HCT116 (cell line): ENCODE measurements around the gene FAM76B. TPM values are rescaled to one million over a fixed set of nuclear protein-coding genes. Genes with fewer than 3 reads are reported as not detected.

Experiments
- ATAC-seq: fragments of 200-7000 bp; cut with Tn5 transposase; 2 replicates; pipeline ENCODE4 v1.9.1; 2020; ENCODE audit warnings: mild to moderate bottlenecking, moderate library complexity
- BruUV-seq: library from RNA; stranded (reverse); fragments of 400-500 nt; replicated peaks from 2 replicates; lab custom pipeline; 2021; lab: Mats Ljungman, UMichigan
- CTCF ChIA-PET: fragments of 300-600 bp; sonication (Branson Sonifier 250); formaldehyde crosslinking; loops from one replicate; lab custom pipeline; 2021; ENCODE audit warnings: antibody characterized with exemption; lab: Charles Lee
- POLR2A ChIA-PET: fragments of 300-600, 350-600 bp; sonication (Branson Sonifier 250); formaldehyde crosslinking; loops from one replicate; lab custom pipeline; 2021; ENCODE audit warnings: antibody characterized with exemption; lab: Charles Lee
- RAD21 ChIA-PET, 2 experiments: fragments of 300-600 bp; sonication (Branson Sonifier 250); formaldehyde crosslinking; loops; one replicate each; lab custom pipeline; 2023; ENCODE audit warnings: low total read pairs in 2 of 2; ENCODE audit not compliant: uncharacterized antibody in 2 of 2, unreplicated experiment in 2 of 2, low non-redundant PET in 1 of 2; lab: Charles Lee
- DNase-seq: peaks from one replicate; pipeline ENCODE4 v3.0.0-alpha.2; 2010; ENCODE audit warnings: low read depth, low spot score
- H2AFZ ChIP-seq: fragments of 200-600 bp; shearing (Covaris generic), sonication (generic); 2 replicates; pipeline ENCODE4 v1.6.1; 2017; ENCODE audit warnings: low read depth, mixed run types, mixed read lengths, antibody characterized with exemption, low read length; ENCODE audit not compliant: poor library complexity, severe bottlenecking
- H3K27ac ChIP-seq: 2 replicates; pipeline ENCODE4 v1.5.1; 2012; ENCODE audit warnings: low read depth, low read length
- H3K27me3 ChIP-seq: fragments of 200-600 bp; sonication (generic); 2 replicates; pipeline ENCODE4 v1.6.1; 2016; ENCODE audit warnings: mixed run types, low read length, mixed read lengths; ENCODE audit not compliant: insufficient read depth
- H3K36me3 ChIP-seq, 2 experiments: fragments of 200-500 bp in 1 of 2; fragments of 200-600 bp in 1 of 2; sonication (Bioruptor generic) in 1 of 2; sonication (generic) in 1 of 2; 2 replicates each; pipeline versions ENCODE4 v1.5.1 to v1.6.1; 2014 to 2016; ENCODE audit warnings: low read length in 2 of 2, inconsistent platforms in 1 of 2, mixed read lengths in 1 of 2, mixed run types in 1 of 2; ENCODE audit not compliant: insufficient read depth in 2 of 2, control insufficient read depth in 1 of 2
- H3K4me1 ChIP-seq, 2 experiments: fragments of 200-600 bp in 1 of 2; sonication (generic) in 1 of 2; 2 replicates each; pipeline versions ENCODE4 v1.5.1 to v1.6.1; 2012 to 2017; ENCODE audit warnings: low read length in 2 of 2, inconsistent platforms in 1 of 2, mild to moderate bottlenecking in 1 of 2, mixed read lengths in 1 of 2, mixed run types in 1 of 2, moderate library complexity in 1 of 2; ENCODE audit not compliant: insufficient read depth in 2 of 2, control insufficient read depth in 1 of 2
- H3K4me2 ChIP-seq: fragments of 200-600 bp; sonication (generic); 2 replicates; pipeline ENCODE4 v1.6.1; 2017; ENCODE audit warnings: mixed run types, low read length, mixed read lengths
- H3K4me3 ChIP-seq, 2 experiments: fragments of 200-600 bp in 1 of 2; sonication (generic) in 1 of 2; replicated peaks in 1 of 2; 2 replicates each; pipeline ENCODE4 v1.5.1; 2011 to 2016; ENCODE audit warnings: low read length in 2 of 2, control low read depth in 1 of 2, low read depth in 1 of 2, mild to moderate bottlenecking in 1 of 2, mixed read lengths in 1 of 2, mixed run types in 1 of 2
- H3K79me2 ChIP-seq: fragments of 200-600 bp; sonication (generic); 2 replicates; pipeline ENCODE4 v1.6.1; 2017; ENCODE audit warnings: mild to moderate bottlenecking, mixed run types, low read length, moderate library complexity, mixed read lengths; ENCODE audit not compliant: insufficient read depth
- H3K9ac ChIP-seq: fragments of 200-600 bp; sonication (generic); 2 replicates; pipeline ENCODE4 v1.6.1; 2016; ENCODE audit warnings: low read length, mixed read lengths
- H3K9me2 ChIP-seq: fragments of 200-600 bp; sonication (generic), shearing (Covaris generic); 2 replicates; pipeline ENCODE4 v1.6.1; 2017; ENCODE audit warnings: mixed run types, mild to moderate bottlenecking, moderate library complexity; ENCODE audit not compliant: insufficient read depth
- H3K9me3 ChIP-seq, 2 experiments: fragments of 200-500 bp in 1 of 2; fragments of 200-600 bp in 1 of 2; sonication (Bioruptor generic) in 1 of 2; sonication (generic) in 1 of 2; 2 replicates each; pipeline ENCODE4 v1.6.1; 2014 to 2017; ENCODE audit warnings: low read length in 2 of 2, mixed read lengths in 2 of 2, inconsistent platforms in 1 of 2, low read depth in 1 of 2, mild to moderate bottlenecking in 1 of 2, mixed run types in 1 of 2, moderate library complexity in 1 of 2; ENCODE audit not compliant: control insufficient read depth in 1 of 2, insufficient read depth in 1 of 2
- H4K20me1 ChIP-seq: fragments of 200-600 bp; sonication (generic), shearing (Covaris generic); 2 replicates; pipeline ENCODE4 v1.6.1; 2017; ENCODE audit warnings: mixed run types, mild to moderate bottlenecking, moderate library complexity; ENCODE audit not compliant: insufficient read depth
- CBX3 ChIP-seq: IDR thresholded peaks from 2 replicates; pipeline ENCODE4 v1.6.1; 2012; ENCODE audit warnings: low read depth
- CEBPB ChIP-seq: IDR thresholded peaks from 2 replicates; pipeline ENCODE4 v1.6.1; 2012; ENCODE audit warnings: low read depth
- EGR1 ChIP-seq: IDR thresholded peaks from 2 replicates; pipeline ENCODE4 v1.6.1; 2012; ENCODE audit warnings: low read depth
- ELF1 ChIP-seq: IDR thresholded peaks from 2 replicates; pipeline ENCODE4 v1.6.1; 2012; ENCODE audit warnings: low read depth, borderline replicate concordance
- JUND ChIP-seq: IDR thresholded peaks from 2 replicates; pipeline ENCODE4 v1.6.1; 2012
- POLR2A ChIP-seq: IDR thresholded peaks from 2 replicates; pipeline ENCODE4 v1.7.0; 2011; ENCODE audit warnings: borderline replicate concordance; ENCODE audit not compliant: insufficient read depth, insufficient read length; ENCODE audit errors: extremely low read depth
- POLR2AphosphoS5 ChIP-seq: IDR thresholded peaks from 2 replicates; pipeline ENCODE4 v1.6.1; 2011; ENCODE audit warnings: mild to moderate bottlenecking, low read depth, low read length, moderate library complexity
- RAD21 ChIP-seq: IDR thresholded peaks from 2 replicates; pipeline ENCODE4 v1.6.1; 2012; ENCODE audit warnings: low read depth, mild to moderate bottlenecking
- SIN3A ChIP-seq: IDR thresholded peaks from 2 replicates; pipeline ENCODE4 v1.6.1; 2012; ENCODE audit warnings: low read depth
- SP1 ChIP-seq: IDR thresholded peaks from 2 replicates; pipeline ENCODE4 v1.6.1; 2012; ENCODE audit warnings: low read depth
- SRF ChIP-seq: IDR thresholded peaks from 2 replicates; pipeline ENCODE4 v1.6.1; 2012; ENCODE audit warnings: low read depth
- TCF7L2 ChIP-seq: IDR thresholded peaks from 2 replicates; pipeline ENCODE4 v1.7.0; 2011; ENCODE audit warnings: borderline replicate concordance, inconsistent platforms; ENCODE audit not compliant: insufficient read depth, insufficient read length; ENCODE audit errors: extremely low read depth
- YY1 ChIP-seq: IDR thresholded peaks from 2 replicates; pipeline ENCODE4 v1.6.1; 2011; ENCODE audit warnings: low read length, low read depth, moderate library complexity, mild to moderate bottlenecking; ENCODE audit not compliant: insufficient replicate concordance; ENCODE audit errors: extremely low read depth
- ZFX ChIP-seq: fragments of 450-650 bp; IDR thresholded peaks from 2 replicates; pipeline ENCODE4 v1.6.1; 2017
- ZNF274 ChIP-seq: fragments of 200-500 bp; sonication (Bioruptor generic); IDR thresholded peaks from 2 replicates; pipeline ENCODE4 v1.6.1; 2014; ENCODE audit warnings: mild to moderate bottlenecking, low read depth, low read length, inconsistent platforms
- intact Hi-C: fragments of 100-400 bp; cut with micrococcal nuclease; formaldehyde crosslinking; loops from 2 replicates; pipeline ENCODE4 v1.10.0; 2022
- total RNA-seq: library from RNA; stranded (reverse); gene quantifications from one replicate; pipeline ENCODE4 v1.2.1, GENCODE V29; 2021; ENCODE audit not compliant: unreplicated experiment
- TF ChIP-seq, protein P1 (sequence below): IDR thresholded peaks from 2 replicates; pipeline ENCODE4 v1.6.1; 2011; ENCODE audit warnings: mild to moderate bottlenecking, low read length, moderate library complexity; ENCODE audit not compliant: insufficient replicate concordance; ENCODE audit errors: extremely low read depth
- TF ChIP-seq, protein P2 (sequence below): IDR thresholded peaks from 2 replicates; pipeline ENCODE4 v1.6.1; 2012

FAM76B gene
- total RNA-seq, 1 experiment from 2014 or later: 27.5 TPM

DNA sequence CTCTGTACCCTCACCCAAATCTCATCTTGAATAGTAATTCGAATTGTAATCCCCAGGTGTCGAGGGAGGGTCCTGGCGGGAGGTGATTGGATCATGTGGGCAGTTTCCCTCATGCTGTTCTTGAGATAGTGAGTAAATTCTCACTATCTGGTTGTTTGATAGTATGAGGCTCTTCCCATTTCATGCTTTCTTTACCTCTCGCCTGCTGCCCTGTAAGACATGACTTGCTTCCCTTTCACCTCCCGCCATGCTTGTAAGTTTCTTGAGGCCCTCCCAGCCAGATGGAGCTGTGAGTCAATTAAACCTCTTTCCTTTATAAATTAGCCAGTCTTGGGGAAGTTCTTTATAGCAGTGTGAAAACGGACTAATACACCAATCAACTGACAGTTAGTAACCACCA lies 60.1 kb downstream of the FAM76B start:
- no peaks in the 10 kb centered on the region for H4K20me1 ChIP-seq
- no peaks in the 10 kb centered on the region for H3K4me1 ChIP-seq
- no TSS peak for BruUV-seq
- no peak overlapping the region for H3K4me2 ChIP-seq
- DNase-seq: no peak
- no peak overlapping the region for H3K4me3 ChIP-seq
- ChIA-PET POLR2A (no interaction called here), RAD21 (no interaction called here), CTCF (interaction anchor here (1.2 kb wide), 1 partner anchor 10 kb away, joined by 4 read pairs; no protein-coding TSS in a partner anchor)
- intact Hi-C loops: no loop called here
- H2AFZ ChIP-seq: no peak overlapping the region
- H3K27ac ChIP-seq: no peak overlapping the region
- no peak overlapping the region for H3K9ac ChIP-seq
- no peaks in the 10 kb centered on the region for H3K9me2 ChIP-seq
- peaks cover 12% of the 10 kb centered on the region; the same call in 1 of the 2 replicates for H3K27me3 ChIP-seq
- H3K9me3 ChIP-seq: no peaks in the 10 kb centered on the region
- TF ChIP-seq TCF7L2 (no peak), ZNF274 (no peak), CBX3 (no peak), SRF (no peak), CEBPB (no peak), SIN3A (no peak), SP1 (no peak), RAD21 (no peak), YY1 (no peak), ZFX (no peak), POLR2AphosphoS5 (no peak), ELF1 (no peak), JUND (no peak), POLR2A (no peak), EGR1 (no peak)
- TF ChIP-seq, protein P1, sequence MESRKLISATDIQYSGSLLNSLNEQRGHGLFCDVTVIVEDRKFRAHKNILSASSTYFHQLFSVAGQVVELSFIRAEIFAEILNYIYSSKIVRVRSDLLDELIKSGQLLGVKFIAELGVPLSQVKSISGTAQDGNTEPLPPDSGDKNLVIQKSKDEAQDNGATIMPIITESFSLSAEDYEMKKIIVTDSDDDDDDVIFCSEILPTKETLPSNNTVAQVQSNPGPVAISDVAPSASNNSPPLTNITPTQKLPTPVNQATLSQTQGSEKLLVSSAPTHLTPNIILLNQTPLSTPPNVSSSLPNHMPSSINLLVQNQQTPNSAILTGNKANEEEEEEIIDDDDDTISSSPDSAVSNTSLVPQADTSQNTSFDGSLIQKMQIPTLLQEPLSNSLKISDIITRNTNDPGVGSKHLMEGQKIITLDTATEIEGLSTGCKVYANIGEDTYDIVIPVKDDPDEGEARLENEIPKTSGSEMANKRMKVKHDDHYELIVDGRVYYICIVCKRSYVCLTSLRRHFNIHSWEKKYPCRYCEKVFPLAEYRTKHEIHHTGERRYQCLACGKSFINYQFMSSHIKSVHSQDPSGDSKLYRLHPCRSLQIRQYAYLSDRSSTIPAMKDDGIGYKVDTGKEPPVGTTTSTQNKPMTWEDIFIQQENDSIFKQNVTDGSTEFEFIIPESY: no peak
- TF ChIP-seq, protein P2, sequence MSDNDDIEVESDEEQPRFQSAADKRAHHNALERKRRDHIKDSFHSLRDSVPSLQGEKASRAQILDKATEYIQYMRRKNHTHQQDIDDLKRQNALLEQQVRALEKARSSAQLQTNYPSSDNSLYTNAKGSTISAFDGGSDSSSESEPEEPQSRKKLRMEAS: no peak
- ATAC-seq: no peak
- no peaks in the 10 kb centered on the region for H3K36me3 ChIP-seq
- no peaks in the 10 kb centered on the region for H3K79me2 ChIP-seq
